Measurements from ENCODE around the gene IDH1. TPM values are rescaled to one million over a fixed set of nuclear protein-coding genes. Genes with fewer than 3 reads are reported as not detected.
A peak's percentile ranks its signal among the peaks of the same experiment; 100 is the strongest.

Gene IDH1
- total RNA-seq, 4 donors from 2014 or later: 111 to 170 (median 125) TPM

GRCh38 chr2:208256192-208256782, 1.4 kb upstream of the IDH1 start:
- no peak for TF ChIP-seq CTCF (IDR thresholded peaks at IDR 0.05)
- no peak for DNase-seq (ENCODE audit: low spot score)
- no peak for ATAC-seq (ENCODE audit: low FRiP score)

GRCh38 chr2:208255557-208256106, 761 bp upstream of the IDH1 start:
- no peak for TF ChIP-seq CTCF (IDR thresholded peaks at IDR 0.05)
- ATAC-seq (ENCODE audit: low FRiP score): no peak
- no peak for DNase-seq (ENCODE audit: low spot score)

DNA sequence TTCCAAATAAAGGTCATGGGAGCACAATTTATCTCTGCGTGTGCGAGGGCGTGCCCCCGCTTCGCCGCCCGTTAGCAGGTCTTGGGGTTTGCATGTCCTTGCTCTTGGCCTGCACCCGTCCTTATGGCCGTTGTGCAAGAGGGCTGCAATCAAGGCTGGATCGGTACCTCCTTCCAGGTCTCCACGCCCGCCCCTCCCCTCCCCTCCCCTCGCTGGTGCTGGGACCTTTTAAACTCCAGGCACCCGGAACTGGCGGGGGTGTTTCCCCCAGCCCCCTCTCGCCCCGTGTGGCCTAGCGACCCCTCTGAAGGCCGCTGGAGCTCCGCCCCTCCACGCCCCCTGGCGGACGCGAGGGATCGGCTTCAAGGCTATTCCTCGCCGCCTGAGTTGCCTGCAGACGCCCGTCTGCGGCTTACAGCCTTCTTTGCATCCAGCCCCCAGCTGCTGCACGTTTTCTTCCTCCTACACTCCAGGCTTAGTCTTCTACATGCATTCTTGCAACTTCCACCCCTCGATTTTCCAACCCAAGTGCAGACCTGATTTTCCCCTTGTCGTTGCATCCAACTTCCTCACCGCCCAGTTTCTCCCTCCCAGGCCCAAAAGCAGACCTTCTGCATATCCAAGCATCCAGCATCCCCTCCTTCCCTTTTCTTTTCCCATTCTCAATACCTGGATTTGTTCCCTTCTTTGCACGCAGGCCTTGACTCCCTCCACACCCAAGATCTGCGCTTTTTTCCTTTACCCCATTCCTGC, 577 bp downstream of the IDH1 start:
- TF ChIP-seq CTCF (IDR thresholded peaks at IDR 0.05): no peak
- DNase-seq (ENCODE audit: low spot score): peak; percentile 72

DNA sequence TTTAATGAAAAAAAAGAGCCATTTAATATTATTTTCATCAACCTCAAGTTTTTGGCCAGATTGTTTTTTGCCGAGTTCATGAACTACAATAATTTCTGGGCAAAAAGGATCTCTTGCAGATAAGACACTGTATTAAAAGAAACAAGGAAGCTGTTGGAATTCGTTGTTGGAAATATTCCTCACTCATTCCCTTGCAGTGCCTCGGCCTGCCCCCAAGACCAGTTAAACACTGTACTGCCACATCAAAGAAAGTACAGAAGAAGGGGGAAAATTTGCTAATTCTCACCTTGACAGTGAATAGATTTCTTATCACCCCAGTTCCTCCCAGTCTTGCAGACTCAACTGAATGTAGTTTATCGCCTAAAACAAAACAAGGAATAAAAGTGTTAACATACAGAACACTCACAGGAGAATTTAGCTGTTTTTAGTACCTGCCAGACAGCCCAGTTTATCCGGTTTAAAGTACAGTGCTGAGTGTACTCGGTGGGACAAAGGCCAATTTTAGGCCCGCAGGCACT, 1.2 kb downstream of the IDH1 start:
- no peak for DNase-seq (ENCODE audit: low spot score)
- no peak for ATAC-seq (ENCODE audit: low FRiP score)
- no peak for TF ChIP-seq CTCF (IDR thresholded peaks at IDR 0.05)

More for the DNA sequence above, 577 bp downstream of the IDH1 start:
- ATAC-seq (ENCODE audit: low FRiP score): peak; percentile 69

- ATAC-seq (ENCODE audit: low FRiP score): no peak
These were observed 2.0 kb downstream of the IDH1 start for GRCh38 chr2:208252716-208253492.

GRCh38 chr2:208251098-208251497, 3.8 kb downstream of the IDH1 start:
- DNase-seq (ENCODE audit: low spot score) (no peak), ATAC-seq (ENCODE audit: low FRiP score) (no peak)
- no peak for TF ChIP-seq CTCF (IDR thresholded peaks at IDR 0.05)

More at GRCh38 chr2:208252716-208253492, 2.0 kb downstream of the IDH1 start:
- TF ChIP-seq CTCF (IDR thresholded peaks at IDR 0.05): no peak
- no peak for DNase-seq (ENCODE audit: low spot score)

Data from omental fat pad (tissue), 4 donors.